HG03521 (cell line): ENCODE results near the gene NOS1AP.

Source experiments
- ATAC-seq: cut with Tn5 transposase; IDR thresholded peaks from one replicate; pipeline ENCODE4 v1.9.1; 2021; ENCODE audit warnings: mild to moderate bottlenecking, moderate library complexity; ENCODE audit not compliant: unreplicated experiment

NOS1AP gene

GRCh38 chr1:162360237-162360873 is 290.9 kb downstream of the NOS1AP start:
- ATAC-seq: no peak

- ATAC-seq: no peak
Observed at GRCh38 chr1:162360874-162361260, 291.4 kb downstream of the NOS1AP start.

- ATAC-seq: no peak
Observed at GRCh38 chr1:162361349-162361748, 291.9 kb downstream of the NOS1AP start.

DNA sequence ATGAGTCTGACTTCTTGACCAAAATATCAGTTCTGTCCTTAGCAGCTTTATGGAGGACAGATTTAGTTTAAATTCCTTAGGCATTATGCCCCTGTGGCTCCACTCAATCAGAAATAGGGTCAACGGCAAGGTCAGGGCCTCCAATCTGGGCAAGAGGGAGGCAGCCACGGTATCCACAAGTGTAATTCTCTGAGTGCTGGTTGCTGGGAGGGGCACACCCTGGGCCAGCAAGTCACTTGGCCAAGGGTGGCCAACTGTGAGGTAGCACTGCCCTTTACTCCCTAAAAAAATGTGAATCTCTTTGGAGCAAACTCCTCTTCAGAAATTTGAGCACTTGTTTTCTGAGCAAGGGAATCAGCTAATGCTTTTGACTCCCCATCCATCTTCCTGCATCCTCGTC is 294.3 kb downstream of the NOS1AP start:
- no peak for ATAC-seq

GRCh38 chr1:162364498-162364897 is 295.0 kb downstream of the NOS1AP start:
- ATAC-seq: no peak

DNA sequence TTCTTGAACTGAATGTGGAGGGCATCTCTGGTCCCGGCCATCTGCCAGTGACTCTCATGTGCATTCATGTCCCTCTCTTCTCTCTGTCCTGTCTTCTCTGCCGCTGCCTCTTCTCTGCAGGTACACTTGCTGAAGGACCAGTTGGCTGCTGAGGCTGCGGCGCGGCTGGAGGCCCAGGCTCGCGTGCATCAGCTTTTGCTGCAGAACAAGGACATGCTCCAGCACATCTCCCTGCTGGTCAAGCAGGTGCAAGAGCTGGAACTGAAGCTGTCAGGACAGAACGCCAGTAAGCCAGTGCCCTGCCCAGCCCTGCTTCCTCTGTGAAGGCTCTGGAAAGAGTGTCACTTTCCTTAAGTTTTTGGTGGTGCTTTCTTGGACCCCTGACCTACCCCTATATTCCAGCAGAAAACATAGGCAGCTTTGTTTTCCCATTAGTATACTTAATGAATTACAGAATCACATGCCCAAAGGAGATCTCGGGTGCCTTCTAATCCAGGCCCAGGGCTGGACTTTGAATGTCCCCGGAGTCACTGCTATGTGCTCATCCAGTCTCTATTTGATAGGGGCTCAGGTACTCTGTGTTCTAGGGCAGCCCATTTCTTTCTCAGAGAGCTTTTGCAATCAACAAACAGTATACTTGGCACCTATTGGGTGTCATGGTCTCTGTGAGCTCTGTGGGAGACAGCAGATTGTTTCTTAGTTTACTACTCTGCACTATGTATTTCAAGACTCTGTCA is 296.0 kb downstream of the NOS1AP start:
- no peak for ATAC-seq

DNA sequence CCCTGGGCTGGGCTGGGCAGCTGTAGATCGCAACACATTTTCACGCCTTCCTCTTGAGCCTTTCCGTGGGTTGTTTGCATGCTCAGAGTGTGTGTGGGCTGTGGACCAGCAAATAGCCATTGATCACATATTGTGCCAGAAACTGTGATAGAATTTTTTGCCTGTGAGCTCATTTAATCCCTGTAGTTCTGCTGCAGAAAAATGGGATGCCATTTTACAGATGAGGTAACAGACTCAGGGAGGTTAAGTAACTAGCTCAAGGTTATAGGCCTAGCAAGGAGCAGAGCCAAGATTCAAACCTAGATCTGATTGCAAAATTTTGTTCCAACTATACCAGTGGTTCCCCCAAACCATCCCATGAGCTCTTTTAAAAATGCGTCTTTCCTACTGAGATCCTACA is 296.7 kb downstream of the NOS1AP start:
- ATAC-seq: no peak

- no peak for ATAC-seq
Observed at GRCh38 chr1:162366671-162367070, 297.2 kb downstream of the NOS1AP start.

DNA sequence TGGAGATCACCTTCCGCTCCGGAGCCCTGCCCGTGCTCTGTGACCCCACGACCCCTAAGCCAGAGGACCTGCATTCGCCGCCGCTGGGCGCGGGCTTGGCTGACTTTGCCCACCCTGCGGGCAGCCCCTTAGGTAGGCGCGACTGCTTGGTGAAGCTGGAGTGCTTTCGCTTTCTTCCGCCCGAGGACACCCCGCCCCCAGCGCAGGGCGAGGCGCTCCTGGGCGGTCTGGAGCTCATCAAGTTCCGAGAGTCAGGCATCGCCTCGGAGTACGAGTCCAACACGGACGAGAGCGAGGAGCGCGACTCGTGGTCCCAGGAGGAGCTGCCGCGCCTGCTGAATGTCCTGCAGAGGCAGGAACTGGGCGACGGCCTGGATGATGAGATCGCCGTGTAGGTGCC is 297.6 kb downstream of the NOS1AP start:
- ATAC-seq: no peak

GRCh38 chr1:162367772-162368171 is 298.3 kb downstream of the NOS1AP start:
- no peak for ATAC-seq

DNA sequence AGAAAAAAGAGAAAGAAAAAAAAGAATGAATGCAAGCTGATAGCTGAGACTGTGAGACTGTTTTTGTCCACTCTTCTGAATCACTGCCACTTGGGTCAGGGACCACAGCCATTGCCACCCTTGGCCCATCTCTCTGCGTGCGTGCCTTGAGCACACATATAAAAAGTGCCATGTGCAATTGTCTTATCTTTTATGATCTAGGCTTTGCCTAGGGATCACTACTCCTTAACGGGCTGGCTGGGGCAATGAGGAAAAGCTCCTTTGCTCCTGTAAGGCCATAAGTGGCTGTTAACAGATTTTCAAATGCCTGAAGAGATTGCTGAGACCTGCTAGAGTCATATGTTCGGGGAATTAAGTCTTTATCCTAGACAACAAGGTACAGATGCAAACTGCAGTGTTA is 299.0 kb downstream of the NOS1AP start:
- no peak for ATAC-seq

DNA sequence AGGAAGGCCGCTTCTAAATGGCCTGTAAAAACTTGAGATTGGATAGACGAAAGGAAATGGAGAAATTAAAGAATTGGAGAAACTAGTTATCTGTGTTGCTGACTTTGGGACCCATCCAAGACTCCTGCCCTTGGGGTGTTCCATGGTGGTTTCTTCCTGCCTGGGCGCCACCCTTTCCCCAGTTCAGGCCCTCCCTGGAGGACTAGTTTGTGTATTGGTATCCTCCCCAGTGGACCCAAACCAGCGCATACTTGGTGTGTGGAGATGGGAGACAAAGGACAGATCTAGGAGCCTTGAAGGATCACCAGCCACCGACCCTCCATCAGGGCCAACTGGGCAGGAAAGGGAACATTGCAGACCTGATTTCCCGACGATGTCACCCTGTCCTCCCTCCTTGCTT is 300.1 kb downstream of the NOS1AP start:
- ATAC-seq: no peak

GRCh38 chr1:162370161-162370560 is 300.7 kb downstream of the NOS1AP start:
- ATAC-seq: no peak

DNA sequence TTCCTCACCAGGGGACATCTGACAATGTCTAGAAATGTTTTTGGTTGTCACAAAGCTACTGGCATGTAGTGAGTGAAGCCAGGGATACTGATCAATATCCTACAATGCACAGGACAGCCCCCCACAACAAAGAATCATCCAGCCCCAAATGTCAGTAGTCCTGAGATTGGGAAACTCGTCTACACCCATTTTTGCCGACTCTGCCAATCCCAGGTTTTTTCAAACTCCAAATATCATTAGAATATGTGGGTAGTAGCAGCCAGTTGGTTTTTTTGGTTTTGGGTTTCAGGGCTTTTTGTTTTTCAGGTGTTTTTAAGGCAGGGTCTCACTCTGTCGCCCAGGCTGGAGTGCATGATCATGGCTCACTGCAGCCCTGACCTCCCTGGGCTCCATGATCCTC is 301.2 kb downstream of the NOS1AP start:
- ATAC-seq: no peak

DNA sequence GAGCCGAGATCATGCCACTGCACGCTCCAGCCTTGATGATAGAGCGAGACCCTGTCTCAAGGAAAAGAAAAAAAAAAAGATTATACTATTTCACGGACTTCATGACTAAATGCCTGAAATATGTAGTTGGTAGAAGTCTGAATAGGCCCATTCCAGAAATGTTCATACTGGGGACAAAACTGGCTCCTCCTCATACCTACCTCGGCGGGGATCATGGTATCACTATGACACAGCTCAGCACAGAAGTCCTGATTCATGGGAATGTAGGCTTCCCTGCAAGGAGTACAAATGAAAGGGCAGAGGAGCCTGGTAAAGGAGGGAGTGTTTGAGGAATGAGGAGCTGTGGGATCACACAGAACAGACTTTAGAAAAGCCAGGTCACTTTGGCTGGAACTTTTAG is 302.1 kb downstream of the NOS1AP start:
- ATAC-seq: no peak

DNA sequence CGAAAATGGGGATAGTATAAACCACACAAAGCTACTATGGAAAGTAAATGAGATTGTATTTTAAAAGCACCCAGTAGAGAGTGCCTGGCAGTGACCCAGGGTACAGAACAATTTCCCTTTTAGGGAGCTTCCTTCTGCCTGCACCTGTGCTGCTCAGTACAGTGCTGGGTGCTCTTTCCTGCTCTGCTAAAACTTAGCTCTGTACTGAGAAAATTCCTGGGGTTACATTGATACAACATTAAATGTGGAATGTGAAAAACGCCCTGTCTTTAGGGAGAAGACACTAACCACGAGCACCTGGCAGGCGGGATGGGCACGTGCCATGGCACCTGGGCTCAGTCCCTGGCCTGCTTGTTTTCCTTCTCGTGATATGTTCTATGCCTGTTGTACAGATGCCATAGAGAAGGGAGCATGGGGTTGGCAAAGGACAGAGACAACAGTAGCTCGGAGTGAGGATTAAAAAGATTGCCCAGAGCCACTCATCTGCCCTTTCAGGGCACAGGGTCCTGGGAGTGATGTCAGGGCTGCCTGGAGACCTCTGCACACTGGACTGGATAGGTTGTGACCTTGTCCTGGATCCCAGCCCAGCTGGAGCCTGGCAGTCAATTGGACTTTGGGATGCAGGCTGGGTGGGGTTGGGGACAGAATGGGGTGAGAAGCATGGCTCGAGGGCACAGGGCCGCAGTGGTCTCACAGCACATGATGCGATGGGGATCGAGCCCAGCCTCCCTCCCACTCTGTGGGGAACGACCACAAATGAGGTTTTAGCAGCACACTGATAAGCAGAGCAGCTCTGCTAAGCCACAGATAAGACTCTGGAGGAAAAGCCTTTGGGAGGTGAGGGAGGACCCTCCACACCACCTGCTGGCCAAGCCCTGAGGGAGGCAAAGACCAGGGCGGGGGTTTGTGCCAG is 302.9 kb downstream of the NOS1AP start:
- no peak for ATAC-seq

DNA sequence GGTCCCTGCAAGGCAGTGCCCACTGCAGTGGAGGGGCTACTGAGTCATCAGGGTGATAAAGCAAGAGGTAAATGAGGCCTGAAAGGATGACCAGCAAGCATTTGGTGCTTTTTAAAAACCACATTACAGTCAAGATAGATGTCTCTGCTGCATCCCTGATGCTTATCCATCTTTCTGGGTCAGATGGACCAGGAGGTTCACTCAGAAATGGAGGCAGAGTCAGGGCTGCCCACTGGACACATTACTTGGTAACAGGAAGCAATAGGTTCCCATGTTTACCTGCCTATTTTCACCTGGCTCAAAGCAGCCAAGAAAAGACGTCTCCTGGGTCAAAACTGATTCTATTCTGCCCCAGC is 303.6 kb downstream of the NOS1AP start:
- no peak for ATAC-seq

GRCh38 chr1:162373541-162374260 is 304.2 kb downstream of the NOS1AP start:
- no peak for ATAC-seq

DNA sequence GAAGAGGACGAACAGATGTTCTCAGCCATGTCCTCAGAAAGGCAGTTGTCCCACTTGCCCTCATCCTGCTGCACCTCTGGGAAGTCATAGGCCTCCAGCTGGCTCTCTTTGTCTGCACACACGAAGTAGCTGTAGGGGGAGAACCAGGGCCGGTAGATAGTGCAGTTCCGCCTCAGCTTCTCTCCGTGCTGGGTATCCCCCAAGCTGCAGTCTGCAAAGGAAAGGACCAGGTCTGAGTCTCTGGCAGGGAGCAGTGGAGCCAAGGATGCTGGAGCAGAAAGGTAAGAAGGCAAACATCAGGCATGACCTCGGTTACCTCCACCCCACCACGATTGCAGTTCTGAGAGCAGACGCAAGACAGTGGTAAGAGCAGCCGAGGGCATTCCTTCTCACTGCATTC is 304.9 kb downstream of the NOS1AP start:
- ATAC-seq: no peak

GRCh38 chr1:162375463-162375862 is 306.0 kb downstream of the NOS1AP start:
- ATAC-seq: no peak

- ATAC-seq: no peak
Observed at GRCh38 chr1:162376691-162377090, 307.2 kb downstream of the NOS1AP start, which contains the start of gene SPATA46. SPATA46 (minus strand) TSS chr1:162376854; CDS start chr1:162376790, 64 bp downstream.
